ENCODE results near the gene METTL2B. TPM values are rescaled to one million over a fixed set of nuclear protein-coding genes. Genes with fewer than 3 reads are reported as not detected.

METTL2B gene
- total RNA-seq, 1 experiment from 2014 or later: 44.3 TPM

GRCh38 chr7:128430207-128430606 lies 46.3 kb upstream of the METTL2B start:
- H4K8ac ChIP-seq (replicated peaks; ENCODE audit: insufficient read length, low read depth, low read length): no peak overlapping the region
- no peaks in the 10 kb centered on the region for H3K4me1 ChIP-seq (ENCODE audit: insufficient read depth, low read length)
- no peak overlapping the region for H3K27ac ChIP-seq (ENCODE audit: insufficient read length, low read depth, low read length)
- H2BK120ac ChIP-seq (ENCODE audit: low read depth, low read length, poor library complexity, severe bottlenecking): no peak overlapping the region
- H2AFZ ChIP-seq (ENCODE audit: low read length): no peak overlapping the region
- no peak; the same call in 2 of the 3 replicates for TF ChIP-seq CTCF (conservative IDR thresholded peaks at IDR 0.05)
- H3T11ph ChIP-seq (ENCODE audit: low read length): no peak overlapping the region
- no peaks in the 10 kb centered on the region for H3K79me1 ChIP-seq (ENCODE audit: insufficient read depth, low read depth, low read length, poor library complexity, severe bottlenecking)
- H3K4me2 ChIP-seq (ENCODE audit: insufficient read depth, insufficient read length, low read length): no peak overlapping the region
- H3K9me3 ChIP-seq (ENCODE audit: control insufficient read depth, low read depth, low read length): no peaks in the 10 kb centered on the region
- Mint-ChIP-seq H3K36me3 (ENCODE audit: insufficient read depth in 1 of 3, low read depth in 3 of 3) (no peaks in the 10 kb centered on the region), H3K4me1 (peaks cover 16 to 18% of the 10 kb centered on the region in 2 experiments), H3K27ac (no peak overlapping the region), H3K4me3 (no peak overlapping the region), H3K9me3 (no peaks in the 10 kb centered on the region; a peak in 1 of 5 replicates), H3K27me3 (ENCODE audit: low read depth) (peaks cover 10% of the 10 kb centered on the region)
- H4K91ac ChIP-seq (ENCODE audit: insufficient read length, low read depth, low read length): no peak overlapping the region
- H2BK12ac ChIP-seq (ENCODE audit: insufficient read length, low read depth, low read length): no peak overlapping the region
- H2BK5ac ChIP-seq (ENCODE audit: insufficient read length, low read length): no peak overlapping the region
- no peak overlapping the region for H4K5ac ChIP-seq (ENCODE audit: insufficient read length, low read depth, low read length)
- H3K56ac ChIP-seq (ENCODE audit: insufficient read length, low read depth, low read length): no peak overlapping the region
- no peak for DNase-seq
- H4K20me1 ChIP-seq (ENCODE audit: control insufficient read depth, insufficient read depth, insufficient read length): no peaks in the 10 kb centered on the region
- no peak overlapping the region for H3K4ac ChIP-seq (ENCODE audit: low read depth, low read length)
- H2BK20ac ChIP-seq (ENCODE audit: low read depth, low read length, poor library complexity, severe bottlenecking): no peak overlapping the region
- H3K18ac ChIP-seq (ENCODE audit: insufficient read length, low read depth, low read length): no peak overlapping the region
- no peaks in the 10 kb centered on the region for H3K27me3 ChIP-seq (ENCODE audit: insufficient read depth, low read length)
- no peaks in the 10 kb centered on the region for H3K79me2 ChIP-seq (ENCODE audit: insufficient read depth, low read length)
- H2AK5ac ChIP-seq (ENCODE audit: insufficient read length, low read length): no peak overlapping the region
- H3K9ac ChIP-seq (ENCODE audit: extremely low read depth, insufficient read length, low read length): no peak overlapping the region
- H2BK15ac ChIP-seq (ENCODE audit: low read depth, low read length): no peak overlapping the region
- no peaks in the 10 kb centered on the region for H3K23me2 ChIP-seq (ENCODE audit: insufficient read length, low read depth, low read length, poor library complexity, severe bottlenecking)
- H3K23ac ChIP-seq (ENCODE audit: insufficient read length, low read depth, low read length): no peak overlapping the region
- no peak overlapping the region for H3K14ac ChIP-seq (ENCODE audit: insufficient read depth, low read length)
- no CpG with 5 or more reads among the region's 3 CpGs for WGBS (ENCODE audit: extremely low coverage, insufficient read length, low lambda C conversion rate)

All from H9 (cell line).